Measurements from ENCODE around the gene ALG10B.

The ALG10B gene

GRCh38 chr12:38374751-38375150, 58.2 kb downstream of the ALG10B start:
- no peaks in the 10 kb centered on the region for H3K79me2 ChIP-seq (ENCODE audit: insufficient read depth, low read length)
- H3F3A ChIP-seq (ENCODE audit: insufficient read depth): no peaks in the 10 kb centered on the region
- H4K20me1 ChIP-seq (ENCODE audit: low read depth, low read length): no peaks in the 10 kb centered on the region
- H3K4me3 ChIP-seq (ENCODE audit: insufficient read depth, low read length, poor library complexity, severe bottlenecking): no peak overlapping the region
- H3K9me3 ChIP-seq (ENCODE audit: insufficient read depth, low read length): peaks cover 4% of the 10 kb centered on the region; the same call in 1 of the 2 replicates
- H3K27ac ChIP-seq (ENCODE audit: low read depth, low read length): no peak overlapping the region
- no peak overlapping the region for H3K9ac ChIP-seq (ENCODE audit: low read length)
- no peak overlapping the region for H2AFZ ChIP-seq (ENCODE audit: low read depth, low read length, severe bottlenecking)
- H3K36me3 ChIP-seq (ENCODE audit: low read length): no peaks in the 10 kb centered on the region
- TF ChIP-seq EZH2phosphoT487 (conservative IDR thresholded peaks at IDR 0.05; ENCODE audit: low read length): no peak
- no peak for TF ChIP-seq CTCF (IDR thresholded peaks at IDR 0.05; ENCODE audit: insufficient read depth, low read length, poor library complexity, severe bottlenecking)
- no peaks in the 10 kb centered on the region for H3K9me2 ChIP-seq (replicated peaks; ENCODE audit: insufficient read depth, low read length)
- no peak overlapping the region for H3K4me2 ChIP-seq (ENCODE audit: low read depth, low read length, poor library complexity, severe bottlenecking)
- no peaks in the 10 kb centered on the region for H3K27me3 ChIP-seq (ENCODE audit: low read length)

Measured in SU-DHL-6 (cell line).